AG09309 (cell line): Measurements from ENCODE around the gene PCDHB7.
"Not testable (repeated sequence)": the region's sequence is repeated elsewhere in the genome, so short reads cannot be mapped to it uniquely, and the experiment has no call there.

Source experiments
- DNase-seq: peaks from one replicate; pipeline ENCODE4 v3.0.0-alpha.2; 2010; ENCODE audit warnings: low read depth
- H3K4me3 ChIP-seq: 2 replicates; pipeline ENCODE4 v1.5.1; 2011; ENCODE audit warnings: mild to moderate bottlenecking, low read depth, low read length, moderate library complexity; ENCODE audit not compliant: control insufficient read depth
- TF ChIP-seq, protein P1 (sequence below): IDR thresholded peaks from 2 replicates; pipeline ENCODE4 v1.5.1; 2011; ENCODE audit warnings: mild to moderate bottlenecking, low read depth, low read length, inconsistent platforms; ENCODE audit not compliant: insufficient read depth, control insufficient read depth; ENCODE audit errors: missing control alignments

Gene PCDHB7

DNA sequence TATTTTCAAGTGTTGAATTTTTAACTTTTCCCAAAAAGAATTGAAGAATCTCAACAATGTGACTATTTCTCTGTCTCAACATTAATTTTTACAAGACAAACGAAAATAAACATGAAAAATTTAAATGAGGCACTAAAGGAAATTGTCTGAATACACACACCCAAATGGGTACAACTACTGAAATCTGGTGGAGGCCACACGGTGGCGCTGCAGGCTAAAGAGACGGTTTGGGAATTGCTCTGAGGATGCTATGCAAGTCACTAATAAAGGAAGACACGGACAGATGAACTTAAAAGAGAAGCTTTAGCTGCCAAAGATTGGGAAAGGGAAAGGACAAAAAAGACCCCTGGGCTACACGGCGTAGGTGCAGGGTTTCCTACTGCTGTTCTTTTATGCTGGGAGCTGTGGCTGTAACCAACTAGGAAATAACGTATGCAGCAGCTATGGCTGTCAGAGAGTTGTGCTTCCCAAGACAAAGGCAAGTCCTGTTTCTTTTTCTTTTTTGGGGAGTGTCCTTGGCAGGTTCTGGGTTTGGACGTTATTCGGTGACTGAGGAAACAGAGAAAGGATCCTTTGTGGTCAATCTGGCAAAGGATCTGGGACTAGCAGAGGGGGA, 19.8 kb downstream of the PCDHB7 start, which contains the start of gene PCDHB10:
TSS of gene PCDHB10 (plus strand) at position 244 of the 616 bp plus-strand sequence. CDS start at position 444, 200 bp downstream.
- TF ChIP-seq, protein P1, sequence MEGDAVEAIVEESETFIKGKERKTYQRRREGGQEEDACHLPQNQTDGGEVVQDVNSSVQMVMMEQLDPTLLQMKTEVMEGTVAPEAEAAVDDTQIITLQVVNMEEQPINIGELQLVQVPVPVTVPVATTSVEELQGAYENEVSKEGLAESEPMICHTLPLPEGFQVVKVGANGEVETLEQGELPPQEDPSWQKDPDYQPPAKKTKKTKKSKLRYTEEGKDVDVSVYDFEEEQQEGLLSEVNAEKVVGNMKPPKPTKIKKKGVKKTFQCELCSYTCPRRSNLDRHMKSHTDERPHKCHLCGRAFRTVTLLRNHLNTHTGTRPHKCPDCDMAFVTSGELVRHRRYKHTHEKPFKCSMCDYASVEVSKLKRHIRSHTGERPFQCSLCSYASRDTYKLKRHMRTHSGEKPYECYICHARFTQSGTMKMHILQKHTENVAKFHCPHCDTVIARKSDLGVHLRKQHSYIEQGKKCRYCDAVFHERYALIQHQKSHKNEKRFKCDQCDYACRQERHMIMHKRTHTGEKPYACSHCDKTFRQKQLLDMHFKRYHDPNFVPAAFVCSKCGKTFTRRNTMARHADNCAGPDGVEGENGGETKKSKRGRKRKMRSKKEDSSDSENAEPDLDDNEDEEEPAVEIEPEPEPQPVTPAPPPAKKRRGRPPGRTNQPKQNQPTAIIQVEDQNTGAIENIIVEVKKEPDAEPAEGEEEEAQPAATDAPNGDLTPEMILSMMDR: peak; percentile 66
- DNase-seq: no peak
- peak within 1 kb of the TSS; percentile 2; the same call in 1 of the 2 replicates for H3K4me3 ChIP-seq

DNA sequence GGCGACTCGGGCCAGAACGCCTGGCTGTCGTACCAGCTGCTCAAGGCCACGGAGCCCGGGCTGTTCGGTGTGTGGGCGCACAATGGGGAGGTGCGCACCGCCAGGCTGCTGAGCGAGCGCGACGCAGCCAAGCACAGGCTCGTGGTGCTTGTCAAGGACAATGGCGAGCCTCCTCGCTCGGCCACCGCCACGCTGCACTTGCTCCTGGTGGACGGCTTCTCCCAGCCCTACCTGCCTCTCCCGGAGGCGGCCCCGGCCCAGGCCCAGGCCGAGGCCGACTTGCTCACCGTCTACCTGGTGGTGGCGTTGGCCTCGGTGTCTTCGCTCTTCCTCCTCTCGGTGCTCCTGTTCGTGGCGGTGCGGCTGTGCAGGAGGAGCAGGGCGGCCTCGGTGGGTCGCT, 21.9 kb downstream of the PCDHB7 start:
- DNase-seq, H3K4me3 ChIP-seq: not testable (repeated sequence)

DNA sequence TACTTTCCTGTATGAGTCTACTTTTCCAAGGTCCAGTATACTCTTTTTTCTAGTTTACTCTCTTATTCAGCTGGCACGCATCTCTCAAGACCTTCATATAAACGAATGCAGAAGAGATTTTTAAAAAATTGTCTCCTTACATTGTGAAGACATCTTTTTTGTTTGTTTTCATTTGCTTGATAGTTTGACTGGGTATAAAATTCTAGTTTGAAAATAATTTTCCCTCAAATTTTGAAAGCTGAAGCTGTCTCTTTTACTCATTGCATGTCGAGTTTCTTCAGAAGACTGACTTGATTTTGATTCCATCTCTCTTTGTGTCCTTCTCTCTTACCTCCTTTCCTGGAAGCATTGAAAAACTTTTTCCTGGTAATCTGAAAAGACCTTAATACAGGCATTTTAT, 23.9 kb downstream of the PCDHB7 start:
- TF ChIP-seq, protein P1: no peak
- no peak overlapping the region for H3K4me3 ChIP-seq
- DNase-seq: no peak

DNA sequence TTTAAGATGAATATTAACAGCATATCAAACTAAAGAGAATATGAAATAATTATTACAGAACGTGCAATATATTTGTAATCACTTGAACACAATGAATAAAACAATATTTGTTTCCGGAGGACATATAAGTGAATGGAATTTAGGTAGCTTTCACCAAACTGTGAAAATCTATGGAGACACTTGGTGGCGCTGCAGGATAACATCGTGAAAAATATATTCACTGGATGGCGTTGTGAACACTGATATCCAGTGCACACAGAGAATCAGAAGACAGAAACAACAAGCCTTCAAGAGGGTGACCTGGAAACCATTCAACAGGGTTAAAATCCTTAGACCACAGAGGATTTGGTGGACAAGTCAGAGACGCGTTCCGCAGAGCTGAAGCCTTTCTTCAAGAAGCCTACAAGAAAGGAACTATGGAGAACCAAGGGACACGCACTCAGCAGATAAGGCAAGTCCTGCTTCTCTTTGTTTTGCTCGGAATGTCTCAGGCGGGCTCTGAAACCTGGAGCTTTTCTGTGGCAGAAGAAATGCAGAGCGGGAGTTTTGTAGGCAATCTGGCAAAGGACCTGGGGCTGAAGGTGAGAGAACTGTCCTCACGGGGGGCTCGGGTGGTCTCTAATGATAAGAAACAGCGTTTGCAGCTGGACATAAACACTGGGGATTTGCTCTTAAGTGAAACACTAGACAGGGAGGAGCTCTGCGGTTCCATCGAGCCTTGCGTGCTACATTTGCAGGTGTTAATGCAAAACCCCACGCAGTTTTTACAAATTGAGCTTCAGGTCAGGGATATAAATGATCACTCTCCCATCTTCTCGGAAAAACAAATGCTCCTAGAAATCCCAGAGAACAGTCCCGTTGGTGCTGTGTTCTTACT, 27.2 kb downstream of the PCDHB7 start, which contains the start of gene PCDHB11:
TSS of gene PCDHB11 (plus strand) at position 269 of the 877 bp plus-strand sequence. CDS start at position 417, 148 bp downstream.
- DNase-seq: no peak
- peak within 1 kb of the TSS; percentile 21 for H3K4me3 ChIP-seq
- TF ChIP-seq, protein P1: peak; percentile 38

DNA sequence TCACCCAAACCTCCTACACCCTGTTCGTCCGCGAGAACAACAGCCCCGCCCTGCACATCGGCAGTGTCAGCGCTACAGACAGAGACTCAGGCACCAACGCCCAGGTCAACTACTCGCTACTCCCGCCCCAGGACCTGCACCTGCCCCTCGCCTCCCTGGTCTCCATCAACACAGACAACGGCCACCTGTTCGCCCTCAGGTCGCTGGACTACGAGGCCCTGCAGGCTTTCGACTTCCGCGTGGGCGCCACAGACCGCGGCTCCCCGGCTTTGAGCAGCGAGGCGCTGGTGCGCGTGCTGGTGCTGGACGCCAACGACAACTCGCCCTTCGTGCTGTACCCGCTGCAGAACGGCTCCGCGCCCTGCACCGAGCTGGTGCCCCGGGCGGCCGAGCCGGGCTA, 28.7 kb downstream of the PCDHB7 start:
- not testable (repeated sequence) for DNase-seq, H3K4me3 ChIP-seq

DNA sequence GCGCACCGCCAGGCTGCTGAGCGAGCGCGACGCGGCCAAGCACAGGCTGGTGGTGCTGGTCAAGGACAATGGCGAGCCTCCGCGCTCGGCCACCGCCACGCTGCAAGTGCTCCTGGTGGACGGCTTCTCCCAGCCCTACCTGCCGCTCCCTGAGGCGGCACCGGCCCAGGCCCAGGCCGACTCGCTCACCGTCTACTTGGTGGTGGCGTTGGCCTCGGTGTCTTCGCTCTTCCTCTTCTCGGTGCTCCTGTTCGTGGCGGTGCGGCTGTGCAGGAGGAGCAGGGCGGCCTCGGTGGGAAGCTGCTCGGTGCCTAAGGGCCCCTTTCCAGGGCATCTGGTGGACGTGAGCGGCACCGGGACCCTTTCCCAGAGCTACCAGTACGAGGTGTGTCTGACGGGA, 29.2 kb downstream of the PCDHB7 start:
- not testable (repeated sequence) for DNase-seq, H3K4me3 ChIP-seq

DNA sequence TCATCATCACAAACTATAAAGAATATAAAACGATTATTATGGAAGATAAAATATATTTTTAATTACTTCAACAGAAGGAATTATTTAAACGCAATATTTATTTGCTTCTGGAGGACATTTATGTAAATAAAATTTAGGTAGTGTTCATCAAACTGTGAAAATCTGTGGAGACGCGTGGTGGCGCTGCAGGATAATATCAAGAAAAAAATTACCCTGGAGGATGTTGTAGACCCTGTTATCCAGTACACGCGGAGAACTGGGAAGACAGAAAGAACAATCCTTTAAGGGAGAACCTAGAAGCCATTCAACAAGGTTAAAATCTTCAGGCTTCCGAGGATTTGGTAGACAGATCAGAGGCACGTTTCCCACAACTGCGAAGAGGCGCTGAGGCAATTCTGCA, 36.0 kb downstream of the PCDHB7 start, which contains the start of gene PCDHB12:
TSS of gene PCDHB12 (plus strand) at position 242 of the 400 bp plus-strand sequence. CDS start 189 bp downstream, outside the sequence.
- H3K4me3 ChIP-seq: no peak within 1 kb of the TSS; the same call in 1 of the 2 replicates
- TF ChIP-seq, protein P1: peak; percentile 36
- DNase-seq: no peak

DNA sequence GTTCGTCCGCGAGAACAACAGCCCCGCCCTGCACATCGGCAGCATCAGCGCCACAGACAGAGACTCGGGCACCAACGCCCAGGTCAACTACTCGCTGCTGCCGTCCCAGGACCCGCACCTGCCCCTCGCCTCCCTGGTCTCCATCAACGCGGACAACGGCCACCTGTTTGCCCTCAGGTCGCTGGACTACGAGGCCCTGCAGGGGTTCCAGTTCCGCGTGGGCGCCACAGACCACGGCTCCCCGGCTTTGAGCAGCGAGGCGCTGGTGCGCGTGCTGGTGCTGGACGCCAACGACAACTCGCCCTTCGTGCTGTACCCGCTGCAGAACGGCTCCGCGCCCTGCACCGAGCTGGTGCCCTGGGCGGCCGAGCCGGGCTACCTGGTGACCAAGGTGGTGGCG, 37.8 kb downstream of the PCDHB7 start:
- H3K4me3 ChIP-seq: not testable (repeated sequence)

DNA sequence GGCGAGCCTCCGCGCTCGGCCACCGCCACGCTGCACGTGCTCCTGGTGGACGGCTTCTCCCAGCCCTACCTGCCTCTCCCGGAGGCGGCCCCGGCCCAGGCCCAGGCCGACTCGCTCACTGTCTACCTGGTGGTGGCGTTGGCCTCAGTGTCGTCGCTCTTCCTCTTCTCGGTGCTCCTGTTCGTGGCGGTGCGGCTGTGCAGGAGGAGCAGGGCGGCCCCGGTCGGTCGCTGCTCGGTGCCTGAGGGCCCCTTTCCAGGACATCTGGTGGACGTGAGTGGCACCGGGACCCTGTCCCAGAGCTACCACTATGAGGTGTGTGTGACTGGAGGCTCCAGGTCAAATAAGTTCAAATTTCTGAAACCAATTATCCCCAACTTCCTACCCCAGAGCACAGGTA, 38.4 kb downstream of the PCDHB7 start:
- H3K4me3 ChIP-seq, DNase-seq: not testable (repeated sequence)

More for the DNA sequence above, 37.8 kb downstream of the PCDHB7 start:
- DNase-seq: not testable (repeated sequence)
